HG03378 (cell line): ENCODE measurements around the gene ABCF1.

Experiments
- ATAC-seq: cut with Tn5 transposase; IDR thresholded peaks from one replicate; pipeline ENCODE4 v1.9.1; 2021; ENCODE audit warnings: mild to moderate bottlenecking, moderate library complexity; ENCODE audit not compliant: unreplicated experiment

ABCF1 gene

DNA sequence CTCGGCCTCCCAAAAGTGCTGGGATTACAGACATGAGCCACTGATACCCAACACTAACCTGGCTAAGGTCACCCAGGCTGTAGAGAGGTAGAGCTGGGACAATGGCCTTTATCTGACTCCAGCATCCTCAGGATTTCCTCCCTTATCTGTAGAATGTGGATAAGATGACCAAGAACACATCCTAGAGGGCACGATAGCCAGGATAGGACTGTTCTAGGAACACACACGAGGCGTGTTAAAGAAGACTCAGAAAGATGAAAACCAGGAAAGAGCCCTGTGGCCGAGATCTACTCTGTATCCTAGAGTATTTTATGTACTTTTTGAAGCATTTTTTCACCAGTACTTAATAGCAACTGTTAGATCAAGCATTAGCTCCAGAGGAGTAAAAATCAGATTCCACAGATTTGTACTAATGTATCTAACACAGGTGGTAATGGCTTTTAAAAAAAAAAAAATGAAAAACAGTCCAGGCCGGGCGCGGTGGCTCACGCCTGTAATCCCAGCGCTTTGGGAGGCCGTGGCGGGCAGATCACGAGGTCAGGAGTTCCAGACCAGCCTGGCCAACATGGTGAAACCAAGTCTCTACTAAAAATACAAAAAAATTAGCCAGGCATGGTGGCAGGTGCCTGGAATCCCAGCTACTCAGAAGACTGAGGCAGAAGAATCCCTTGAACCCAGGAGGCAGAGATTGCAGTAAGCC is 28.5 kb downstream of the ABCF1 start:
- no peak for ATAC-seq

DNA sequence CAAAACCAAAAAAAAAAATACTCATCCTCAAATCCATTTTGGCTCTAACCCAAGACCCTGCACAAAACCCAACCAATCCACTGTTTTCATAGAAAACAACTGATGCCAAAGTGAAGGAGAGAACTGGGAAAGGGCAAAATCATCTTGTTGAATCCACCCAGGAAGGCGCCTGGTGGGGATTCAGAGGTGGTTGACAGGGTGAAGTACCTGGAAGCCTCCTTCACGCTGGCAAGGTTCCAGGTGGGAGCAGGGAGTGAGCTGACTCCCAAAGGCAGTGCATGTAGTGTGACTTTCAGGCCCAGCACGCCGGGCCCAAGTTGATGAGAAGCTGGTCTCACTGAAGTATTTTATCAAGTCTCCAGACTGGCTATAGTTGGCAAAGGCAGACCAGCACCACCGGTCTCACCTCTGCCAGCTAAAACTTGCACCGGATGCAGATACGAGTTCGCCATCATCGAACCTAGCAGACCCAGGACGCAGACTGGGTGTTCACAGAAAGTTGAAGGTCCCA is 29.3 kb downstream of the ABCF1 start:
- no peak for ATAC-seq

DNA sequence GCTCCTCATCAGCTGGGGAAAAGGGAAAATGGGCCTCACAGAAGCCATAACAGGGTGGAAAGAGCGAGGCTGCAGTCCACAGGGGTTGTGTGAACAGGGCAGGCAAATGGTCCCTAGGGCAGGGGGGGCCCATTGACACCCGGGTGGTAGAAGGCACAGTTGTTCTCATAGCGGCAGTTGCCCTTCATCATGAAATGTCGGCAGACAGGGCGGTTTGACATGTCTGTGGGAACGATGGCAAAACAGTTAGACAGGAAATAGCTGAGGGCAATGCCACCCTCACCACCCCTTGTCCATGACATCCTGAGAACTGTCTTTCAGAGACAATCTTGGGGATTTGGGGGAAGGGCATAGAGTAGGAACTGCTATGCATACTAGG is 30.2 kb downstream of the ABCF1 start:
- no peak for ATAC-seq

DNA sequence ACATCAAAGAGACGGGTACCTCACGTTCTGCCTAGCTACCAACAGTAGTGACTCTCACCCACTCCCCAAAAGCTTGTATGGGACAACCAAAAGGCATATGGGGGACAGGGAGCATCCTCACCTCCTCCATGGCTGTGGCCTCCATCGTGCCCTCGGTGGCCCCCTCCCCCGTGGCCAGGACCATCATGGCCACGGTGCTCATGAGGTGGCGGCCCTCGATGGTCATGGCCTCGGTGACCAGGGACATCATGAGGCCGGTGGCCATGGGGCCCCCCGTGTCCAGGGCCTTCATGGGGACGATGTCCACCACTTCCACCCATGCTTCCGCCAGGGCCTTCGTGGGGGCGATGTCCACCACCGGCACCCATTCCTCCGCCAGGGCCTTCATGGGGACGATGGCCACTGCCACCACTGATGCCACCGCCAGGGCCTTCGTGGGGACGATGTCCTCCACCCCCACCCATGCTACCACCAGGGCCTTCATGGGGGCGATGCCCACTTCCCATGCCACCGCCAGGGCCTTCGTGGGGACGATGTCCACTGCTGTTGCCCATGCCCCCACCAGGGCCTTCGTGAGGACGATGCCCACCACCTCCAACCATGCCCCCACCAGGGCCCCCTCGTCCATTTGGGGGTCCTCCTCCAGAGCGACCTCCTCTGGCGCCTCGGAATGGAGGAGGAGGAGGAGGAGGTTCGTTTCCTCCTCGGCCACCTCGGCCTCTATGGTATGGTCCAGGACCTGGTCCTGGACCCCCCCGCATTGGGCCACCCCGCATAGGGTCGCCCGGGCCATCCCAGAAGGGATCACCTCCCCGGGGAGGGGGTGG is 30.8 kb downstream of the ABCF1 start:
- no peak for ATAC-seq

DNA sequence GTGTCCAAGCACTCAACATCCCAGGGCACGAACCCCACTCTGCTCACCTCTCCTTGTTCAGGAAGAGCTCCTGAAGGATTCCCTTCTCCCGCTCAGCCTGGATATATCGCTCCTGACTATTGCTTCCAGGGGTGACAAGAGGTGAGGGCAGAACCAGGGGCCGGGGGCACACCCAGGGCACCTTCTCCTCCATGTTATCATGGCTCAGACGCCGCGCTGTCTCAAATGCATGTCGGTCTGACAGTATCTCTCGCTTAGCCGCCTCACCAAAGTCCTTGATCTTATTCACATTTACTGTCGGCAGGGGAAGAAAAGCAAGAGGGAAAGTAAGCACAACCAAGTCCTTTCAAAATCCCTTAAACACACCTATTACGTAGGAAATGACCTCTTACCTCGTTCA is 32.7 kb downstream of the ABCF1 start:
- ATAC-seq, result no peak

DNA sequence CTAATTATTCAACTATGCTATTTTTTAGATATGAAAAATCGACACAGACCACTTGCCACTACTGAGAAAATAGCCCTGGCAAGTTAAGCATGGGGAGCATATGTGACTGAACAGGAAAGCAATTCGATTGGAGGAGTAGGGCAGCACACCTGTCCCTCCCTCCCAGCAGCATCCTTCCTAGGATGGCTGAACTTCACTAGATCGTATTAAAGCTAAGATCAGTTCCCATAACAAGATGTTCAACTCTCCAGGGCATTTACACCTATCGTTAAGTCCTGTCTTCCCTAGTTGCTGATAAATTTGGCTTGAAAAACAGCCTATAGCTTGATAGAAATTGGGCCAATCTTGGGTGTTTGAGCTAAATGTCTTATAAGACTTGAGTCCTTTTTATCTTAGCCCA is 38.8 kb downstream of the ABCF1 start:
- no peak for ATAC-seq

DNA sequence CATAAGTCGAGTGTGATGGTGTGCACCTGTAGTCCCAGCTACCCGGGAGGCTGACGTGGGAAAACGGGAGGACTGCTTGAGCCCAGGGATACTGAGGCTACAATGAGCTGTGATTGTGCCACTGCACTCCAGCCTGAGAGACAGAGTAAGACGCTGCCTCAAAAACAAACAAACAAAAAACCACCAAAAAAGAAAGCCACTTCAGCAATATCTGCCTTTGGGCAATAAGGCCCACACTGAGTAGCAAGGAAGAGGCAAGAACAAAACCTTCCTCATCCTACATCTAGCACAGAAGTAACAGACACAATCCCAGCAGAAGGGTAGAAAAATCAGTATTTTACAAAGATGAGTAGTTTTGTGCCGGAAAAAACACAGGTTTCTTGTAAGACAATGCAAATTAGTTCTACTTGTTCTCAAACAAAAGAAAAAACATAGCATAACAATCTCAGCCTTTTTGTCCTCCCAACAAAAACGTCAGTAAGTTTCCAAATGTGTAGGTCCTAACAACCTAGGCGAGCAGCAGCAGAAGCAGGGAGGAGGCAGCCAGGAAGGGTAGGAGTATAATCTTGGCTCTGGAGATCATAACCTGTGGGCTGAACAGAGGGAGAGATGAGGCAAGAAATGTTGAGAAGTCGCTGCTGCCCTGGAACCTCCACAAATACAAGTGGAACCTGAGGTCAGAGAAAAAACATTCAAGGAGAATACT is 40.1 kb downstream of the ABCF1 start:
- no peak for ATAC-seq

DNA sequence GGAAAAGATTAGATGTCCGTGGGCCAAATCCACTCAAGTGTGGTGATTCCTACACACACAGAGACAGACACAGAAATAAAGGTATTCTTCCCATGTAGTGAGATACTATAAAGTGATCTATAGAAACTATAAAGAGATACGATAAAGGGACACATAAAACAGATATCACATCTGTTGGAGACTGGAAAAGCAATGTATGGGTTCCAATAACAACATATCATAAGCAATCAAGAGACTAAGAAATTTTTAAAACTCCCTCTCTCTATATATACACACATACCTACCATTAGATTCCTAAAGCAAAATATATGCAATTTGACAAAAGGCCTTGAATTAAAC is 40.6 kb downstream of the ABCF1 start:
- ATAC-seq, result no peak

DNA sequence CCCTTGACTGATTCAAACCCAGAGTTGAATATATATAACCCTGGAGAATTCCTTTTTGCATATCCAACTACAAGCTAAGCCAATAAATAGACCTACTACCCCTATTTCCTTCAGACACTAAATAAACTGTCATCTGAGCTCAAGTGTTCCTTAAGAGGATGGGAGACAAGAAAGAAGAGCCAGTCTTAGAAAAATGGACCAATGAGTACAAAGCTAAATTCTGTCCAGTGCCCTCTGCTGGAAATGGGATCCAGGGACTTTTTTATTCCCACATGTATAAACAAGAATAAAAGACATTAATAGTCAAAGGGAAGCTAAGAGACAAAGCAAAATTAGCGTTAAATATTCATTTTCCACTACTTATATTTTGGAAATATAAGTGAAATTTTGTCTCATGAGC is 41.0 kb downstream of the ABCF1 start:
- ATAC-seq, result no peak

DNA sequence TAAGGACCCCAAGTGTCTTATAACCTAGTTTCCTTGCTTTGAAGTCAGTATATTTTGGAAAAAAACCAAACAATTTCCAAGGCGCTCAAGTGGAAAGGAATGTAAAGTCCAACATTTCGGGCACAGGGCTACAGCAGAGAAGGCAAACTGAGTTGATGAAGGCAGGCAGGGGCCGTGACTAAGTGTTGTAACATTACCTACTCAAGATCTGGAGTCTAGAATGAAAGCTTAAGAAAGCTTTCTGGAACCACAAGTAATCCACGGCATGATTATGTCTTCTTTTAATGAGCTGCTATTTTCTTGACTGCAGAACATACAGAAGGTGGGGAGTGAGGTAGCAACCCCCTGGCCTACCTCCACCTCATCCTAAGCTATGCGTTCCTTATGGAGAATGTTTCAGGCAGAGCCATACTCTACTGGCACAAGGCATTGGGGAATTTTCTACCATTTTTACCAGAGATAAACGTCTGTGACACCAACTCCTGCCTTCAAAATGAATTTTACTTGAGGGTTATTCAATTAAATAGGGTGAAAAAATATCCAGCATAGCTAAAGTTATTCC is 41.5 kb downstream of the ABCF1 start:
- no peak for ATAC-seq

DNA sequence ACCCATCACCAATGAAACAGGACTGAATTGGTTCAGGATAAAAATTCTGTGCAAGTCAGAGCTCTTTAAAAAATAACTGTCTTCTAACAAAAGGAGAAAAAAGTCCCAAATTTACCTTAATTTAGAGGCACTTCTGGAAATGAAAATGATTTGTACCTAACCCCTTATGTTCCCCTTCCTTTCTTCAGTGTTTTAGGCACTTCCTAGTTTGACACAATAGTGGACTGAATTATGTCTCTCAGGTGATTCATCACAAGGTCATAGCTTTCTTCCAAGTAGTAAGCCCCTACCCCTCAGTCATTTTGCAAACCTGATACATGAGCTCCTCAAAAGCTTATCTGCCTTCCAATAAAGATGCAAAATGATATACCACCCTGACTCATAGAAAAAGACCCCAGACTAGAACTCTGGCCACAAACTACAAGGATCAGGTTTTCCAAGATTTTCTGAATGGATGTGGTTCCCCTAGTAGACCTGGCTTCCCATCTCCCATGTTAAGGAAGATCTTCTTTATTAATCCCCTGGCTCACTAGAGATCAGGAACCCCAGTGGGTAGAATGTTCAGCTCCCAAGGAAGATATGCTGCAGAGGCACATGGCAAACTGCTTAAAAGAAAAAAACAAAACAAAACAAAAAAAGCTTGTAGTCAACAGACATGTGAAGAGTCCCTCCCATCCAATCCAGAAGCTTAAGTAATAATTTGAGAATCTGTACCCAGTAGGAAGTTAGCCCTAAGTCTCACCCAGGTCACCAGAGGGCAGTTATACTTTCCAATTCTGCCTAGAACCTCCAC is 42.2 kb downstream of the ABCF1 start:
- no peak for ATAC-seq

DNA sequence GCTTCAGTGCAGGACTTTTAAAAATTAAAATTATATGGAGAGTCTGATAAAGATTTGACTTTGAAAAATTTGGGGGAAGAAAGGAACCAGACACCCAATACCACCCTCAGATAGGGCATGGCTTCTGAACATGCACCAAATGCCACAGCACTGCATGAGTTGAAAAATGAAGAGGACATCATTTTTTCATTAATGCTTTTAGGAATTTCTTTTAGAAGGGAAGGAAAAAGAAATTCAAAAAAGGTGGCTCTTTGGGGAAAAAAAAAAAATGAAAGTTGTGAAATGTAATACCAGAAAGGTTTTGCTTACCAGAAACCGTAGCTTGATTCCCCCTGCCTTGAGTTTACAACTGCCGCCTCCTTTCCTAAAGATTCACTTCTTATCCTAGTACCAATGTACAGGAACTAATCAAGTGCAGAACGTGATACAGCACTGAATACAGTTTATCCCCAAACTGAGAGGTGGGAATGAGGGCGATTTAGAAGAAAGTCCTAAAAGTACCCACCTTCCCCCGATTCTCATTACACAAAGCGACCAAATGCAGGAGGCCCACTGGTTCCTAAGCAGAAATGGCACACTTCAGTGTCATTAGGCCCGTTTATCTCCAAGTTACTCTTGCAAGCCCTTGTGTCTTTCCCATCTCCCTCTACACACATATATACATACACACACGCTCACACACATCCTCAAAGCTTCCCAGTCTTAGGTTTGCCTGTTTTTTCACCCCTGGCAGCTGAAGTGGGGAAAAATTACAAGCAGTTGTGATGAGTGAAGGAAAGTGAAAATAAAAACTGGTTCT is 43.0 kb downstream of the ABCF1 start:
- no peak for ATAC-seq

DNA sequence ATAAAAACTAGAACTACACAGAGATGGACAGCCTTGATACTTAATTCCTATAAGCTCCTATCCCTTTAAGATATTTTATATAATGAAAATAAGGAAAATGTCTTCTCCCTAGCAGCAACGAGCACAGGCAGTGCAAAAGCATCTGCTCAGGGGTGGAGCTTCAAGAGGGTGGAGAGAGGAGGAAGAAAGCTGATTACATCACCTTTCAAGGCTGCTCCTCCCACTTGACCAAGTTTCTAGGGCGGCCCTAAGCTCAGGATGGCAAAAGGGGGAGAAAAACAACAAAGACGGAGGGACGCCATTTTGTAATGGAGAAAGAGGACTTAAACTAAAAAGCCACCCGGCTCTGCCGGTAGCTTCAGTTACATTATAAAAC is 43.6 kb downstream of the ABCF1 start:
- peak; percentile 38 for ATAC-seq

DNA sequence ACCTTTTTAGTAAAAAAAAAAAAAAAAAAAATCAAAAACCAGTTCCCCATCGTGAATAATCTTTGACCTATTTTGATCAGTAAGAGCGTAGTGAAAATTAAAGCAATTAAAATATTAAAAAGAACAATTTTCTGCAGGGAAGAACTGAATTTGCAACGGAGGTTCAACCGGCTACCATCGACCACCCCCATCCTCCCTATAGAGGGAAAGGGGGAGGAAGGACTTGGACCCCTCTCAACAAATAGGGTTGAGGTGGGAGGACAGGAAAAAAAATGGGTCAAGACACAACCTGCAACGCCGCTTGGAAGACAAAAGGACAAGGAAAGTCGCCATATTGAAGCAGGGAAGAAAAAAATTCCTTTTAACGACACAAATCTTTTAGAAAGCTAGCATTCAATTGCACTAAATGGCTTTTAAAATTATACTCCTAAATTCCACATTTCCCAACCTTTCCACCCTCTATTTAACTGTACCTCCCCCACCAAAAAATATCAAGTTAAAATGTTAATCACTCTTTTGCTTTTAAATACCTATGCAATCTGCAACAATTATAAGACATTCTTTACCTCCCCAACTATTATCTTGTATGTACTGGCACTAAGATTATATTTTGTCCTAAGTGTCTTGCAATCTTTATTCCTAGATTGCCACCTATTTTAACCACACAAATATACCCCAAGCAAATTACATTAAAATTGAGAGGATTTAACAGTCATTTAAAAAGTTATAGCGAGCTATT is 44.1 kb downstream of the ABCF1 start:
- ATAC-seq, result no peak

DNA sequence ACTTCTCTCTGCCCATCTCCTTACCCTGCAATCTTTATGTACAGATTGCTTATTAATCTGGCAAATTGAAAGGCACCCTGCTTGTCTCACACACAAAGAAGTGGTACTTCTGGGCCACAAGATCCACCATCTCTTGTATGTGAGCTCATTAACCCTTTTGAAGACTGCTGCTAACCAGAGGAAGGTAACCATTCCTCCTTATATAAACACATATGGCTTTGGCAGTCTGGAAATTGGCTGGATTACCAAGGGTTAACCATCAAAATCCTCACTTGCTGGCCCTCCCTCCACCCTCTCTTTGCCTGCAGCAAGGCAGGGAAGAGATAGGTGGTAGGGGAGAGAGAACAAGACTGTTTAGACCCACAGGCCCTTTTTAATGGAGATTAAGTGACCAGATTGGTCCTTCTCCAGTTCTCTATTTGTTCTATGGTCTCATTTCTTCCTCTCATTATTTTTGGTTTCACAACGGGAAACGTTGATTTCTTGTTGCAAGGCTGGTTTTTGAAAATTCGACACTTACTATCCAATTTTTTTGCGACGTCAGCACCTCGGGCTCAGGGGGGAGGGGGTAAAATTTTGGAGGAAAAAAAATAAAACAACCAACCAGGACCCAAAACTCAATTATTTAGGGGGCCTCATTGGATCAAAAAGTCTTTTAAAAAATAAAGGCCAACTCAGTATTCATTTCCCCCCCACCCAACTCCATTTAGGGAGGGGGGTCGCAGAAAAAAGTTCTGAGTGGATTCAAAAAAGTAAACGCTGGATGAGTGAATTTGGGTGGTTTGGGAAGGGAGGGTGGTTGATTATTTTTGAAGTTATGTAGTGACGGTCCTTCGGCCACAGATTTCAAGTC is 44.9 kb downstream of the ABCF1 start:
- ATAC-seq, result no peak

DNA sequence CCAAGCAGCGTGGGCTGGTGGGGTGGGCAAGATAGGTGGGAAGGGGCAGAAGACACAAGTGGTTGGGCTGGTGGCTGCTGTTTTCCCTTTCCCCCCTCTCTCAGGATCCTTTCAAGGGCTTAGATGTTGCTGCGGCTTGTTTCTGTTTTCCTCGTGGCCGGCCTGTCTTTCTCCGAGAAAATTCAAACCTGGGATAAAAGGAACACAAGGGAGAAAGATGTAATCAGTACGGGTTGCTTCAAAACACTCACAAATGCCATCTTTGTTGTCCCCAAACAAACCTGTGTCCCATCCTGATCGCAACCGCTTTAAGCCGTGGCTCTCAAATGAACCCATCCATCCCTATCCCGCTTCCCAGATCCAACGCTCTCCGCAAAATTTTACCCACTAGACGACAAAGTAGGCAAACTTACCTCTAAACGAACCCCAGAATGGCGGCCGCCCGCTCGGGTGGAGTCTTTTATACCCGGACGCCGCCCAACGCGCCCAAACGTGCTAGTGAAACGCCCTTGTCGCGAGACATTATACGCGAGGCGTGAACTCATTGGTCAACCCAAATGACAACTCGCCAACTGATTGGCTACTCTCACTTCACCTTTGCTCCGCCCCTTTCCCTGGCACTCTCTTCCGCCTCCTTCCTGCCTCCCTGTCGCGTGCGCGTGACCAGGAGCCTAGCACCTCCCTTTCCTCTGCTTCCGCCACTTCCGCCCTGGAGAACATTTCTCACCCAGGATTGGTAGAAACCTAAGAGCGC is 45.7 kb downstream of the ABCF1 start, which contains the start of gene PPP1R10:
TSS of gene PPP1R10 (minus strand) at position 433 of the 754 bp plus-strand sequence. CDS start 7,299 bp downstream, outside the sequence.
- ATAC-seq, result peak; percentile 67

DNA sequence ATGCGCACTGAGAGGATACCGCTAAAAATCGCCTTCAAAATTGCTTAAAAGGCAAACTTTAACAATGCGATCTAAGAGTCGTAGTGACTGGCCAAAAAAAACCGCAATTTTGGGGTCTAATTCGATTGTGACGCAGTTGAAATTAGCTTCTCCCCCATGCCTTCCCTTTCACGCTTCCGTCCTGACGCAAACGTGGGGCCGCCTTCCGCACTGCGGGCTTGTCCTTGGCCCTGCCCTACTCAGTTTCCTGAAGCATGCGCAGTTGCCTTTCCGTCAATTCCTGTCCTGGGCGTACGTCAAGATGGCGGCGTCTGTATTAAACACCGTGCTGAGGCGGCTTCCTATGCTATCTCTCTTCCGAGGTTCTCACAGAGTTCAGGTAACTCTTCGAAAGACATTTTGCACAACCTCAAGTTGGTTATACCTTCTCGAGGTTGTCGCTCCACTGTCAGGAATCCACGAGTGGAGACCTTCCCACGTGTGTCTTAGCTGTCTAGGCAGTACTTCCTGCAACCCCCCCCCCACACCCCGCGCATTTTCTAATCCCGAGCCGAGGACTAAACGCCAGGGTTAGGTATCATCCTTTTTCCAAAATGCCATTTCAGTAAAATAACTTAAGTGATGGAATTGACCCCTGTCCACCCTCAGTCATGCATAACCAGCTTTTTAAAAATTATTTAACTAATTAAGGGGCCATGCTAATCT is 46.5 kb downstream of the ABCF1 start, which contains the start of gene MRPS18B:
TSS of gene MRPS18B (plus strand) at position 276 of the 705 bp plus-strand sequence. CDS start at position 302, 26 bp downstream.
- ATAC-seq, result peak; percentile 52
